ENCODE data around the gene OBP2A.

The OBP2A gene

DNA sequence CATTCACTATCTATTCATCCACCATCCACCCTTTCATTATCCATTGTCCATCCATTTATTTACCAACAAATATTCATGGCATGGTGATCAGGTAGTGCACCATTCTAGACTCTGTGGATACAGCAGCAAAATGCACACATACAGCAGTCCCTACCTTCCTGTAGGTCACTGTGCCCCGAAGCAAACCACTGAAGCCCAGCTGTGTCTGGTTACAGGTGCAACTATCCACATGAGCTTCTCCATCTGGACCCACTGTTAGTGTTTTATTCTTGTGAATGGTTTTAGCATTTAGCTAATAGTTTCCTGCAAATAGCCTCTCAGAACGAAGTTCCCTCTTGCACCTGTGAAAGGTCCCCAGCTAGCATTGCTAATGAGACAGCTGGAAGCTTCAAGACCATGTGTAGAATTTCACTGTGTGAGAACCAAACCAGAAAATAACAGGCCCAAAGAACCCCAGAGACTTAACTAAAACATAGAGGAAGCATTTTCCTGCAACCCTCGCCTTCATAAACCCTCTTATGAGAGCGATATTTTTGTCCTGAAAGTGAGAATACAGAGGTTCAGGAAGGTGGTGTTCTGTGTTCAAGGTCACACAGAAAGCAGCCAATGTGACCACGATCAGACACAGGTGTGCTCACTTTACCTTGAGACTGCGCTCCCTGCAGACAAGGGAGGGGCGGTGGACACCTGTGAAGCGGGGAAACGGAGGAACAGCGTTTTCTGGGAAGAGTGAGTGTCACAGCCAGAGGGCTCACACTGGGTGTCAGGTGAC is 34.1 kb downstream of the OBP2A start:
- no peak for DNase-seq (ENCODE audit: low read depth)

DNA sequence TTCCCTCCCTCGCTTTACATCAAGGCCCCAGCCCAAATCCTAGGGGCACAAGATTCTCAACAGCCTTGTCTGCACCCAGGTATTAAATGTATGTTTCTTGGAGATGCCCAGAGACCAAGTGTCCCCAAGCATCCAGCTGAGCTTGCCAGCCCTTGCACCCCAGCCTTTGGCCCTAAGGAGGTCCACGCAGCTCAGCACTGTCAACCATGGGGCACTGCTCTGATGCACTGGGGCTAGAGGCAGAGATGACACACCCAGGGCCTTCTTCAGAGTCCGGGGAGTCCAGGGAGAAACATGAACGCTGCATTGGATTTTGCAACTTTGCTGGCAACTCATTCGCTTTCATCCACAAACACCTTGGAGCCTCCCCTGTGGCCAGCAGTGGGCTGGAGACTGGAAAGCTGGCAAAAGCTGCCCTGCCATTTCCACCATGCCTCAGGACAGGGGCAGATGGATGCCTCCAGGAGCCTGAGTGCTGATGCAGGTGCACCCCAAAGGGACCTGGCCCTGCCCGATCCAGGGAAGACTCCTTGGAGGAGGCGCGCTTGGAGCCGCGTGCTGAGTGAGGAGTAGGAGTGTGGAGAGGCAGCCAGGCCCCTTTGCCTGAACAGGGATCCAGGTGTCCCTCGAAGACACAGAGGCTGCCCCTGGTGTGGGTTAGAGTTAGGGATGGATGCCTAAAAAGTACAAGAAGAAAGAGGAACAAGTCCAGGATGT is 34.9 kb downstream of the OBP2A start:
- no peak for DNase-seq (ENCODE audit: low read depth)

DNA sequence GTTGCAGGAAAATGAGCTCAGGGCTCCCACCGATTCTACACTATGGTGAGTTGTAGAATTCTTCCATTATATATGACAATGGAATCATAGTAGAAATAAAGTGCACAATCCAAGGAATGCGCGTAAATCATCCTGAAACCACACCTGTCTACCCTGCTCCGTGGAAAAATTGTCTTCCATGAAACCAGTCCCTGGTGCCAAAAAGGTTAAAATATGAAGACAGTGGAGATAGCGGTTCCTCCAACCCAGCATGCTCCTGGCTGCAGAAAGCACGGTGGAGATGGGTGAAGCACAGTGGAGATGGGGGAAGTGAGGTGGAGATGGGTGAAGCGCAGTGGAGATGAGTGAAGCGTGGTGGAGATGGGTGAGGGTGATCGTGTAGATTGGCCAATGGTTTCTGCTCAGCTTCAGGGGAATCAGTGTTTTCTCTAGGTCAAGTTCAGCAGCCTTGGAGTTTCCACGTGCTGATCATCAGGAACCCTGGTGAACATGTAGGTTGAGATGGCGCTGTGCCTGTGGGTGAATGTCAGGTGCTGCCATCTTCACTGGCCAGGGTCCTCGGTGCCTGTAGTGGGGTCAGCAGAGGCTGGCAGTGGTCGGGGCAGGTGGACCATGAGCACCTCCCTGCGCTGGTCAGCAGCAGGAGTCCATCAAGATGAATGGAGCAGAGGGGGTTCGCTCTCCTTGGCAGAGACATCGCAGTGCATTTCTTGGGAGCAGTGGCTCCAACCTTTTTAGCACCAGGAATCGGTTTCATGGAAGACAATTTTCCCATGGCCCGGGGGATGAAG is 35.9 kb downstream of the OBP2A start:
- no peak for DNase-seq (ENCODE audit: low read depth)

DNA sequence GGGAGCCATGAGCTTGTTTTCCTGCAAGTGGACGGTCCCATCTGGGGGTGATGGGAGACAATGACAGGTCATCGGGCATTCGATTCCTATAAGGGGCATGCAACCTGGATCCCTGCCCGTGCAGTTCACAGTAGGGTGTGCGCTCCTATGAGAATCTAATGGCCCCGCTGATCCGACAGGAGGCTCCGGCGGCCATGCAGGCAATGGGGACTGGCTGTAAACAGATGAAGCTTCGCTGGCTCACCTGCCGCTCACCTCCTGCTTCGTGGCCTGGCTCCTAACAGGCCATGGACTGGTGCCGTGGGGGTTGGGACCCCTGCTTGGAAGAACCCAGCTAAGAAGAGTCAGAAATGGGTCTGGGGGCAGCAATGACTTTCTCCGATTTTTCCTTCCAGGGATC is 36.6 kb downstream of the OBP2A start:
- no peak for DNase-seq (ENCODE audit: low read depth)

DNA sequence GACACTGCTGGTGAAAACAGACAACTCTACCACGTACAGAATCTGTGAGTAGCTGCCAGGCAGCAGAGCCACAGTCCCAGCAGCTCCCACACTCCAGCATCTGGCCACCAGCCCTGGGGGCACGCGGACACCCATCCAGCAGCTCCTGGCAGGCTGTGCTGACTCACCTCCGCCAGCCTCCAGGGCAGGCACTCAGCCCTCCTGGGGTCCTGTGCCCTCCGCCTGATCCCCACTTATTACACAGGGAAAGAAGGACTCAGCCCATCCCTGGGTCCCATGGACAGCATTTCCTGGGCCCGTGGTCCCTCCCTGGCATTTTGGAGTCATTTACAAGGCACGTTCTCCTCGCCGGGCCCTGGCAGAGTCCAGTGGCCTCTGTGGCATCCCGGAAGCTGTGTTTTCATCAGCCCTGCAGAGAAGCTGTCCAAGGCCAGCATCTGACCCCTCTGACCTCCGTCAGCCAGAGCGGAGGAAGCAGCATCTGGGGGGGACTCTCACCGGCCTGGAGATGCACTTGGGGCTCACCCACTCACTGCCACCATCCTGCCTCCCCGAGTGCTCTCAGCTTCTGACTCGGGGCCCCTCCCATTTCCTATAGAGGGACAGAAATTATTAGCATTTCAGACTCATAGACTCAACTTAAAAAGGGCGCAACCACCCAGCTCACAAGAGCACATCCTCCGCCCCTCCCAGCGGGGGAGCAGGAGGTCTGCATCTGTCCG is 37.2 kb downstream of the OBP2A start:
- no peak for DNase-seq (ENCODE audit: low read depth)

DNA sequence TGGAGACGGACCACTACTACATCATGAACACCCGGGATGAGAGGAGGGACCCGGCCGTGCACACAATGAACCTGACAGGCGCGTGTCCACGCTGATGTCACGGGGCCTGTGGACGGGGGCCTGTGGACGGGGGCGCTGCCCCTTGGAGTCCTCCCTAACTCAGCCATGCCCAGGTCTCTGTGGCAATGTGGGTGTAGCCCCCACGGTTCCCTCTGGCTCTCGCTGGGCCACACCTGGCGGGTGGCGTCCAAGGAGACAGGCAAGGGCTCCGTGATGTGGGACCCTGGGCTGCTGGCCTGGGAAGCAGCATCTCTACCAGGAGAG is 37.7 kb downstream of the OBP2A start:
- DNase-seq (ENCODE audit: low read depth), result no peak

DNA sequence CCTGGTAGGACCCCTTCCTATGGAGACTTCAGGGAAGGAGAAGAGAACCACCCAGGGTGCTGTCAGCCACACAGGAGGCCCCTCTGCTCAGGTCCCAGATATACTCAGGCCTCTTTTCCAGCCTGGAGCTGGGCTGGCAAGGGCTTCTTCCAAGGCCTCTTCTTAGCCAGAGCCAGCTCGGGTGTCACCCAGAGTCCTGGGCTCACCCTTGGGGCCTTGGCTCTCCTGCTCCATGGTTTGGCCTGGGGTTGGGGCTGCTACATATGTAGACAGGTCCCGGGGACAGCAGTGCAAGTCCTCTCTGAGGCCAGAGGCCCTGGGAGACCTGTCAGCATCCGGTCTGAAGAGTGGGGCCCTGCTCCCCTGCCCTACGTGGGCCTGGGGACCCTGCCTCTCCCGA is 38.4 kb downstream of the OBP2A start:
- DNase-seq (ENCODE audit: low read depth), result no peak

DNA sequence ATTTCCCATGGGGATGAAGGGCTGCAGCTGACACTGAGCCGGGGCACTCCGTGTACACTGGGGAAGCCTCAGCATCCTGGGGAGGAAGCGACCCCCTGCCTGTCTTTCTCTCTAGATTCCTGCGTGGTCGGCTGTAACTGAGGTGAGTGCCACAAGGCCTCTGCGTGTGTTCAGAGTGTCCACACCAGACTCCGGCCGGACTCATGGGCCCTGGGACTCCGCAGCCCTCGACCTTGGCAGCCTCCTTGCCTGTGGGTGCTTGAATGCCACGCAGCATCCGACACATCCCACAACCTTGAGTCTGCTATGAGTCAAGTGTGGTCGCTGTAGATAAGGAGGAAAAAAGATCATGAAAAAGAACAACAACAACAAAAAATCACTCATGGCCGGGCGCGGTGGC is 39.0 kb downstream of the OBP2A start:
- no peak for DNase-seq (ENCODE audit: low read depth)

DNA sequence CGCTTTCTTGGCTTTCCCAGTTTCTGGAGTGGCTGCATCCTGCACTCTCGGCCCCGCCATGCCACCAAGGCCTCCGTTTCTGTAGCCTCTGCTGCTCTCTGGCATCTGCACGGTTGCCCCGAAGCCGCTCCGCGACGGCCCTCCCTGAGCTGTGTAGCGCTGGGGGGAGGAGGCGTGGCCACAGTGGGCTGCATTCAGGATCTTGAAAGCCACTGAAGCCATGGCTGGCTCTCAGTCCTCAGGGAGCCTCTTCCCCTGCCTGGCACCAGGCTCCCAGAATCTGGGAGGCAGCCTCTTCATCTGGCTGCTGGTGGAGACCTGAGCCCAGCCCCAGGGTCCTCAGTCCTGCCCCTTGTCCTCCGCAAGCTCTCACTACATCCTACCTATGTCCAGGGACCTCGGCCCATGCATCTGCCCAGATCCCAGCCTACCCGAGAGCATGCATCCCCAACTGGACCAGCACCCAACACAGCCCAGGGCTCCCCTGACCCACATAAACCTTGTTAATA is 40.7 kb downstream of the OBP2A start:
- DNase-seq (ENCODE audit: low read depth), result no peak

DNA sequence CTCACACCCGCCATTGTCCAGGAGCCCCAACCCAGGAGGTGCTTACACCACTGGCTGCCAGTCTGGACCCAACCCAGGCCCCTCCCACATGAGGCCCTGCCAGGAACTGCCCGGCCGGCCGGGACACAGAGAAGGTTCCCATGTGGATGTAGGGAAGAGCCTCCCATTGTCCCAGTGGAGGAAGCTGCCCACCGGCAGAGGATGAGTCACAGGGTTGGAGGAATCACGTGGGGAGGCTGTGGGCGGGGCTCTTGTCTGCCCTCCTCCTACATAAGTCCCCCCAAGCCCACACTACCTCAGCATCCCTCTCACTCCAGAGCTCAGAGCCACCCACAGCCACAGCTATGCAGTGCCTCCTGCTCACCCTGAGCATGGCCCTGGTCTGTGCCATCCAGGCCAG is 41.7 kb downstream of the OBP2A start:
- DNase-seq (ENCODE audit: low read depth), result no peak

DNA sequence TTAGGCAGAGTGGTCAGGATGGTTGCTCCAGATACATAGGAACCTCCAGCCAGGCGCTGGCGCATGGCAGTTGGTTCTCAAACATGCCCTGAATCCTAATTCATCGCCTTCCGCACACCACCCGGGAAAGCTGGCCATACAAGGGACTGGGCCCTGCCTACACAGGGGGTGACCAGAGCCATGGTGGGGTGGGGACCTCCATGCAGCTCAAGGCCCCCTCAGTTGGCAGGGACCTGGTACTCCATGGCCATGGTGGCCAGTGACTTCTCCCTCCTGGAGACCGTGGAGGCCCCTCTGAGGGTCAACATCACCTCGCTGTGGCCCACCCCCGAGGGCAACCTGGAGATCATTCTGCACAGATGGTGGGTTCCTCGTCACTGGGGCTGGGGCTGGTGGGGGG is 42.4 kb downstream of the OBP2A start:
- no peak for DNase-seq (ENCODE audit: low read depth)

DNA sequence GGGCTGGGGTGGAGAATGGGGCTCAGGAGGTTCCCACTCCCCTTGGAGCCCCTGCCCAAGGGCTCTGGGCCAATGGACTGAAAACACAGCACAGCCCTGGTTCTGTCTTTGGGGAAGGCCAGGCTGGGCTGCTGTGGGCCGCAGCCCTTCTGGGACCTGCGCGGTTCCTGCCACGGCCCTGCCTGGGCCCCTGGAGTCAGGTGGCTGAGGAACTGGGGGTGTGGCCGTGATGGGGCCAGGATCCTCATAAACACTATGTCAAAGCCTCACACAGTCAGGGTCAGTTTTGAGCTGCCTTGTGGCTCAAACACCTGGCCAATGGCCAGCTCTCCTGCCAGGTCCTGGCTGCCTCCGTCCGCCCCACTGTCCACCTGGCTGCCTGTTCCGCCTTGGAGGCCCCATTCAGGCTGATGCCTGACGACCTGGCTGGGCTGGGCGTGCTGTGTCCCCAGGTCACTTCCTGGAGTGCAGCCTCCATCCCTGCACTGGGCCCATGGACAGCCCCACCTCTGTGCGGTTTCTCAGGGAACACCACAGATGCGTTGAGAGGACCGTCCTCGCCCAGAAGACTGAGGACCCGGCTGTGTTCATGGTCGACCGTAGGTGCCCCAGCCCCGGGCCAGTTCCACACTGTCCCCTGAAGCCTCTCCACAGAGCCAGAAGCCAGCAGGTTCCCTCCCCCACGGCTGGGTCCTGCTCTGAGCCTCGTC is 43.1 kb downstream of the OBP2A start:
- DNase-seq (ENCODE audit: low read depth), result no peak

DNA sequence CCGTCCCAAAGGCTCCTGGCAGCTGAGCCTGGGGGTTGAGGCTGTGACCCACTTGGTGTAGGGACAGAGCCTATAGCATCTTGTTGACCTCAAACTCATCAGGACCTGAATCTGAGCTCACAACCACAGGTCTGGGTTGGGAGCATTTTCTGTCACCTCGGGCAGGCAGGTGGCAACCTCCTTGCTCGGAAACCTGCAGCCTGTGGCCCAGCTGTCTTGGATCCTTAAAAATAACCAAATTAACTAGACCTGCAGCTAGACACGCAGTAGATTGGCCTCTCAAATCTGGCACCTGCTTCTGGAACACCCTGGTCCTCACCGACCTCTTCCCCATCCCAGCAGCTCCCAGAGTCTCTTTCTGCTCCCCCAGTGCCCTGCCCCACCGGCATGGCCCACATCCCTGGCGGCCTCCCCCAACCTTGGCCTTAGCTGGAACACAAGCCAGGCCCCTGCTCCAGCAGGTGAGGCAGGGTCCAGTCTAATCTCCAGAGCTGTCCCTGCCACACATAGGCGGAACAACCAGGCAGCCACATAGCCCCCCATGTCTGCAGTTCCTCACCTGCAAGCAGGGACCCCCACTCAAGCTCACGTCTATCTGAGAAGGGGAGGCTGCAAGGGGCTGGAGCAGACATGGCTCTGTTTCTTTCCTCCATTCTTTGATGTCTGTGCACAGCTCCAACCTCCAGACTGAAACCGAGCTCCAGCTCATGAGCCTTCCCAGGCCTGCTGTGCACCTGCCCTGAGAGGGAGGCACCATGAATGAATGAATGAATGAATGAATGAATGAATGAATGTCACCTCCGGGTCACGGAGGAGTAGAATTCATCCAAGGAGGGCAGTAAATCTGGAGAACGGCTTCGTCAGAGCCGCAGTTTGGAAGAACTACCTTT is 43.9 kb downstream of the OBP2A start:
- DNase-seq (ENCODE audit: low read depth), result no peak

DNA sequence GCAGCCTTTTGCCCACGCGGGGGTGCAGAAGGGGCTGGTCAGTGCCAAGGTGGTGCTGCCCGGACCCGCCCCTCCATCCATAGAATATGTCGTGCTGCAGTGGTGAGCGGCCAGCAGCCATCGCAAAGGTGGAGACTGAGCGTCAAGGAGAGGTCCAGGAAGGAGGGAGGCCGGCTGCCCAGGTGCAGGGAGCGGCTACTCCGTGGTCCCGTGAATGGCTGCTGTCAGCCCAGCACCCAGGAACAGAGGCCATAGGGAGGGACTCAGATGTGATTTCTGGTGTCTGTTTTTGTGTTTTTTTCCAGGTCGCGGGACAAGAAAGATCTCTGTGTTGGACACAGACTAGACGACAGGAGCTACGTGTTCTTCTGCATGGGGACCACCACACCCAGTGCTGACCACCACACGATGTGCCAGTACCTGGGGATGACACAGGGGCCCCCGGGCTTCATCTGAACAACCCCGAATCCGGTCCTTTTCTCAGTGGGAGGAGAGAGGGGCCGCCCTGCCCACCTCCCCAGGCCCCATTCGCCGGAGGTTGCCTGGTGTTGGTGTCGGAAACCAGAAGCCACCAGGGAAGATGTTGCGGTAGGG is 44.7 kb downstream of the OBP2A start:
- DNase-seq (ENCODE audit: low read depth), result no peak

DNA sequence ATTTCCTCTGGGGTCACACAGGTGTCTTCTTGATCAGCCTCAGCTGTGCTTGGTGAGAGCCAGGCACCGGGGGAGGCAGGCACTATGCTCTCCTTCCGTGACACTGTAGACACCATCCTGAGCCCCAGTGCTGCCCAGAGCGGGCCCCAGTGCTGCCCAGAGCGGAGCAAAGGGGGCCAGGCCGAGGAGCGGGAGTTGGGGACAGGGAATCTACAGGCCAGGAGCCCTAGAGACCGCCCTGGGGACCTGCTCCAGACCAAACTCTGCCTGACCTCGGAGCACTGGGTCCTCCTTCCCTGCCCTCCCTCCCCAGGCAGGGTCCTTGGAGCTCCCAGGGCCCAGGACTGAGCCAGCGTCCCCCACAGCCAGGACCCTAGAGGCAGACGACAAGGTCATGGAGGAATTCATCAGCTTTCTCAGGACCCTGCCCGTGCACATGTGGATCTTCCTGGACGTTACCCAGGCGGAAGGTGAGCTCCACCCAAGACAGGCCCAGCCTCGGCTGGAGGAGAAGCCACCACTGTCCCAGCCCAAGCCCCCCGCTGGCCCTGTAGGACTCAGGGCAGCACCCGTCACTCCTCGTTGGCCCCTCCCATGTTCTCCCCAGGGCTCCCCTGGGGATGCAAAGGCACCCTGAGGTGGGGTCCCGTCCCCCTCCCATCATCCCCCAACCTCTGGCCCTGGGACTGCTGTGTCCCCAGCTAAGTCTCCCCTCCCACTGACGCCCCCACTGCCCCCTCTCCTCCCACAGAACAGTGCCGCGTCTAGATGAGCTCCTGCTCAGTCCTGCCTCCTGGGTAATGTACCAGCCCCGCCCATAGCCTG is 45.8 kb downstream of the OBP2A start:
- no peak for DNase-seq (ENCODE audit: low read depth)

DNA sequence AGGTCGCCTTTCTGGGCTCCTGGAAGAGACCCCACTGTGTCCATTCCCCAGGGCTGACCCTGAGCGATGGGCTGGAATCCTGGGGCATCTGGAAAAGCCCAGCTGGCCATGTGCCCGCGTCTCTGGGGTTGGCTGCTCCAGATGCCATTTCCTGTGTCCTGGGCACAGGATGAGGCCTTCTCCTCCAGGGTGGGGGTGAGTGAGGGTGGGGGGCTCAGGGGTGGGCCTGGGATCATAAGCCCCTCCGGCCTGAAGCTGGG is 46.3 kb downstream of the OBP2A start:
- no peak for DNase-seq (ENCODE audit: low read depth)

DNA sequence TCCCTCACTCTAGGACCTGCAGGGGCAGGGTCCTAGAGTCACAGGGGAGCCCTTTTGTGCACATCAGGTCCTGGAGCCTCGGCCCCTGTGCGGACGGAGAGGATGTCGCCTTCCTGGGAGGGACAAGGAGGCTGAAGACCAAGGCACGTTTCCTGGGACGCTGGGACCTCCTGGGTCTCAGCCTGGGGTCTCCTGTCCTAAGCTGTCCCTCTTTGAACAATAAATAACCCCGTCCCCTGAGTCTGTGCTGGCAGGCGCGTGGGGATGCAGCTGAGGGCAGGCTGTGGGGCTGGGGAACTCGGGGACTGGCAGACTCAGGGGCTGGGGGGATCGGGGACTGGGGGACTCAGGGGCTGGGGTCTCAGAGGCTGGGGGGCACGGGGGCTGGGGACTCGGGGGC is 46.7 kb downstream of the OBP2A start:
- no peak for DNase-seq (ENCODE audit: low read depth)

DNA sequence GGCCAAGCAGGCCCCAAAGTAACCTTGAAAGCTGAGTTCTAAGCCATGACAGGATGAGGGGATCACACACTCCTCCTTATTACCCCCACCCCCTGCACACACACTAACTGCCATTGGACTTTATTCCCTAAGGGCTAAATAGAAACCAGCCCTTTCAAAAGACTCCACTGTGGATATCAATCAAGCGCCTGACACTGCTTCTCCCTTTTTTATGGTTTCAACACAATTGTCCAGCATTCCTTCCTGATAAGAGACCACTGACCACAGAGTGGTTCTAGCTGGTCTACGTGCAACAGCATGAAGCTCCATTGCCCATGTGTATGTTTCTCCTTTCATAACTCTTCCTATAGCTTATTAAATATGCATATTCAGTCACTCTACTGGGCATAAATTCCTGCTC is 50.3 kb downstream of the OBP2A start:
- no peak for DNase-seq (ENCODE audit: low read depth)

Measured in activated T-cell treated with anti-CD3 and anti-CD28 coated beads for 24 hours (primary cell).